CD4-positive, alpha-beta T cell treated with Interleukin-2 at 100 ng/mL for 4 hours (primary cell): Measurements from ENCODE around the gene HNRNPH2.

ENCODE experiments used
- DNase-seq: peaks from one replicate; pipeline ENCODE4 v3.0.0-alpha.2; 2020; ENCODE audit warnings: low spot score

The HNRNPH2 gene

DNA sequence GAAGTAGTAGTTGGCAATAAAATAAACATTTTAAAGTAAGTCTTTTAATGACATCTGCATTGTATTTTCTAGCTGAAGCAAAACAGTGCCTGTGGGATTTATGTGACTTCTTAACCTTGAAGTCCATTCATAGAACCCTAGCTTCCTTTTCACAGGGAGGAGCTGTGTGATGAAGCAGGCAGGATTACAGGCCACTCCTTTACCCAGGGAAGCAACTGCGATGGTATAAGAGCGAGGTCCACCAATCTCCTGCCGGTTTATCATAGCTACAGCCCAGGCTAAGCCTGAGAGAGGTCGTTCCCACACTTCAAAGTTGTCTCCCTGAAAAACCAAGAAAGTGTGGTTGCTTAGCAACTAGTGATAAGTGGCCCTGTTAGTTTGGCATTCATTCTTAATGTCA lies 10.2 kb upstream of the HNRNPH2 start:
- DNase-seq: no peak

DNA sequence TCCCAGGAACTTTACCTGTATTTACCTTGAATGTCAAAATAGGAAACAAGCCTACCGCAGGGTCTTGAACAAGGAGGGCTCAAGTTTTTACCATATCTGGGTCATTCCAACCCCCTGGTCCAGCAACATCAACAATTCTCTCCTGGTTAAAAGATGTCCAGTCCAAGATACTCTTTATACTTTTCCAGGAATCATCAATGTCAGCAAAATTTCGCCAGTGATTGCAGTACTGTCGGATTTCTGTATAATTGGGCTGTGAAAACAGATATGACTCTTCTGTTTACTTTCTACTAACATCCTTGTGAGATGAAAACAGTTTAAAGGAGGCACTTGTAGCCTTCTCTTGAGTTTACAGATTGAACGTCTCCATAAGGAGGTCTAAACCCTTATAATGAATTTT lies 9.3 kb upstream of the HNRNPH2 start:
- DNase-seq: no peak

- DNase-seq: no peak
These were observed 8.2 kb upstream of the HNRNPH2 start for GRCh38 chrX:101399825-101400224.

- no peak for DNase-seq
These were observed 765 bp upstream of the HNRNPH2 start for GRCh38 chrX:101407167-101407747.

- DNase-seq: no peak
These were observed 465 bp downstream of the HNRNPH2 start for GRCh38 chrX:101408532-101408841.

DNA sequence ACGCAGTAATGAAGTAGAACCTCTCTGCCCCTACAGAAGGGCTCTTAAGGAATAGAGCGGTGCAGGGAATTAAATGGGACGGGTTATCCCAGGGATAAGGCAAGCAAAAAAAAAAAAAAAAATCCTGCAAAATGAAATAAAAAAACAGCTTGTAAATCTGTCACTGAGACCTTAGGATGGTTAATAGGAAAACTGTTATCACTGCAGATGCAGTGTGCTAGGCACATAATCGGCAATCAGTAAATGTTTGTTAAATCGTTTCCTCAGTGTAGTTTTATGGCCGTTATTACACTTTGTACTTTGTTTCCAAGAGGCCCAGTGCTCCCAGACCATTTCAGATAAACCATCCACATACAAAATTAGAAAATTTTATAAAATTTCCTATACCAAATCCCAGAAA lies 1.0 kb downstream of the HNRNPH2 start:
- no peak for DNase-seq

DNA sequence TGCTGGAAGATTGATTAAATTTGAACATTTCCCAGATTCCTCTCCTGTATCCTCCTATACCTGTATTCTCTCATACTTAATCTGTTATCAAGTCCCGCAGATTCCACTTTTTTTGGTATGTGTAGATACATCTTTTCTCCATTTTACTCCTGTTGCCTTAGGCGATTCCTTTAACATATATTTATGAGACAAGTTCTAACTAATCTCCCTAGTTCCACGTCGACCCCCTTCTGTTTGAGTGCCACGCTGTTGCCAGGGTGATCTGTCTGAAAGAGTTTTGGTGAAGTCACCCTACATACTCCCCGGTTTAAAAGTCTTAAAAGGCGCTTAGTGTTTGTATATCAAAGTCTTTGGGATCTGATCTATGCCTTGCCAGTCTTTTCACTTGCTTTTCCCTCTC lies 2.4 kb downstream of the HNRNPH2 start:
- no peak for DNase-seq

- no peak for DNase-seq
These were observed 4.0 kb downstream of the HNRNPH2 start for GRCh38 chrX:101411984-101412383.

DNA sequence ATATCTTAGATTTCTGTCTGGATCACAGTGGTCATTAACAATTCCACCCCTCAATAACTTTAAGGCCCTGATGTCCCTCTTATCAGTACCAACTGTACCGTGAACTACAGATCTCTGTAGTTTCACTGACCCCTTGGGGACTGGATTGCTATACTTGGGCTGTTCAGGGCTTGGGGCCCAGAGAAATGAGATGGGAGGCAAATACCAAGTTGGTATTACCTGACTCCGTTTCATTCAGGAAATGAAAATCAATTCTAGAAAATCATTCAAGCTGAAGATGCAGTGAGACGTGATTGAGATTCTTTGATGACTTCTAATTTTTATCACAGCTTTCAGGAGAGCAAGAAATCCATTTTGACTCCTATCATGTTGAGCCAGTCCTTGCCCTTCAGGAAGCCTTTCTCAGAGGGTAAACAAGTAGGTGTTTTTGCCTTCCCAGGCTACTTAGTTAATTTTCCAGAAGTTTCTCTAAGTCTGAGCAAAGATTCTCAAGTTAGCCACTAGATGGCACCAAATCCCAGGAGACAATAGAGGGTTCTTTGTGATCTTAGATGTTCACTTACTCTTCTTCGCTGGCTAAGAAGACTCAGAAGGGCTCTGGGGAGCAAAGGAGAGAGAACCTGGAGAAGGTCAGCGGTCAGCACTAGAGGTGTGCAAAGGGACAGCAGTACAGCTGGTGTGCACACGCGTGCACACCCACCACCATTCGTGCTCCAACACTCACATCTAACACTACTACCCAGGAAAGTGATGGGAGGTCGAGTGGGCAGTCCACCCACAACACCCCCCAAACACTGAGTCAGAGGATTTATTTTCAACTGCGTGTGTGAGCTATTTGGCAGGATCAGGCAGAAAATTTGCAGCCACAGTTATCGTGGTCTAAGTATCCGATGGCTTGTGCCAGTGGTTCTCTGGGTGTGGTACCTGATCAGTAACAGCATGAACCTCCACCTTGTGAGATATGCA lies 7.4 kb downstream of the HNRNPH2 start:
- DNase-seq: peak; percentile 76

DNA sequence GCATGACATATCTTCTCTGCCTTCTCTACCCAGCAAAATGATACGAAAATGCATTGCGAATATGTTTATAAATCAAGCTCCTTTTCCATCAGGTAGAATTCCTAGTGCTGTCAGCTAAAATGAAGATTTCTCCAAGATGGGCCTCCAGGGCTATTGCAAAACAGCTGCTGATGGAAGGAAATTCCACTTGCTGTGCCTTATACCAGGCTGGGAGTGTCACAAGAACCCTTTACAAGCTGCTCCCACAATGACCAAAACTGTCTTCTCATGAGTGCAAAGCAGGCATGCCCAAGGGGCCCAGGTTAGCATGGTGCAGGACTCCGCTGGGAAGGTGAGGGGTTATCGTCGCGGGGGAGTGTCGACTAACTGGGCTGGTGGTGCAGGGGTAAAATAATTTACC lies 8.7 kb downstream of the HNRNPH2 start:
- DNase-seq: no peak

GRCh38 chrX:101417190-101417589 lies 9.2 kb downstream of the HNRNPH2 start:
- DNase-seq: no peak

GRCh38 chrX:101417981-101418841 lies 10.2 kb downstream of the HNRNPH2 start:
- no peak for DNase-seq

DNA sequence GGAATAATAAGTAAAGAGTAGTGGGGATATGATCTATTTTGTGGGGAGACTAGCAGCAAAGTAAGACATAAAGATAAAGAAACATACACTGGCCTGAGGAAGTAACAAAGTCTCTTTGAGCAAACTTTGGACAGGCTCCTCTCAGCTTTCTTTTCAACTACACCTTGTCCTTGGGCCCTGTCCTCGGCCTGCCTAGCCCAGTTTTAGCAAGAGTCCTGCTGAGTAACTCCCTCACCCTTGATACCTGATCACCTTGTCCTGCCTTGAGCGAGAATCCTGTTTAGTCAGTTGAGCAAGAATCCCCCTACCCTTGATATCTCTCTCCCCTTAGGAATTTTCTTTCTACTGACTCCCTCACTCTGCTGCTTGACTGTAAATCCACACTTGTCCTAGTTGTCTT lies 11.5 kb downstream of the HNRNPH2 start:
- no peak for DNase-seq

GRCh38 chrX:101427954-101428353 lies 19.9 kb downstream of the HNRNPH2 start:
- no peak for DNase-seq

DNA sequence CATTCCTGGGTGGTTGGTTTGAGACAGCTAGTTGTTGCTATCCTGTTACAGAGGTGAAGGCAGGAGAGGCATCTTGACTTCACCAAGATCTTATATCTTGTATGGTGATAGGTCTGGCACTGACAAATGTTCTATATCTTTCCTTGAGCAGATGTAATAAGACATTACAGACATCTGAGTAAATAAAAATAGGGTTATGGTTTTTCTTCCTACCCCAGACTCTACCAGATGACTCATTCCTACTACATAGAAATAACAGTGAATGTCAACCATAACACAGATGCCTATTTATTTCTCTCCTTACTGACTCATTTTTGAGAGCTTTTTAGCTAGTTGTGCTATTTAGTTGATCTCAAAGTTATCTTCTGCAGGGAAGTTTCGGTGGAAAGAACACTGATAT lies 21.9 kb downstream of the HNRNPH2 start:
- no peak for DNase-seq

DNA sequence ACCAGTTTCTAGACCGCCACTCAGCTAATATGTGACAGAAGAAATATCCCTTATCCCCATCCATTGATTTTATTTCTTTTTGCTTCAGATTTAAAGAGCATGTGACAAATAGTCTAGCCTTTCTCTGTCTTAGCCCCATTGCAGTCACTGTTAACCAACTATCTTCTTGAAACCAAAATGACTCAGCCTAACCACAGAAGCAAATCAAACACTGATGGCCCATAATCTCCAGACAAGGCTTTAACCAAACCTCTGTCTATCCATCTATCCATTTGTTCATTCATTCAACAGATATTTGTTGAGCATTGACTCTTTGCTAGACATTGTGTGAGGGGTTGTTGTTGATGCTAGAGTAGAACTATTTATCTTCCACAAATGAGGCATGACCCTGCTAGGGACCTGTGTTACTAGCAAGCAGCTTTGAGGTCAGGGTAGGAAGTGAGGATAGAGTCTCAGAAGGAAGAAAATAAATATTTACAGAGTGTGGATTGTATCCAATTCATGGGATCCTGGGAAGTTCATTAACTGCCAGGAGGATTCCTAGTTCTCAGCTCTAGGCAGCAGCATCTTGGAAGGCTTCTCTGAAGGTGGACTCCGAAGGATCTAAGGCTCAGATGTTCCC lies 22.5 kb downstream of the HNRNPH2 start:
- DNase-seq: no peak

- no peak for DNase-seq
These were observed 34.1 kb downstream of the HNRNPH2 start for GRCh38 chrX:101442085-101442484.

- DNase-seq: no peak
These were observed 41.3 kb downstream of the HNRNPH2 start for GRCh38 chrX:101449279-101449678.

- no peak for DNase-seq
These were observed 42.1 kb downstream of the HNRNPH2 start for GRCh38 chrX:101450085-101450484.

- DNase-seq: no peak
These were observed 42.9 kb downstream of the HNRNPH2 start for GRCh38 chrX:101450961-101451360.

GRCh38 chrX:101452056-101452455 lies 44.0 kb downstream of the HNRNPH2 start:
- no peak for DNase-seq

- DNase-seq: no peak
These were observed 52.6 kb downstream of the HNRNPH2 start for GRCh38 chrX:101460669-101461068.
